GM18868 (cell line): ENCODE results near the gene PTCD3.
A peak's percentile ranks its signal among the peaks of the same experiment; 100 is the strongest.

Experiments
- ATAC-seq: cut with Tn5 transposase; IDR thresholded peaks from one replicate; pipeline ENCODE4 v1.9.1; 2021; ENCODE audit warnings: mild to moderate bottlenecking, moderate library complexity; ENCODE audit not compliant: unreplicated experiment

Gene PTCD3

DNA sequence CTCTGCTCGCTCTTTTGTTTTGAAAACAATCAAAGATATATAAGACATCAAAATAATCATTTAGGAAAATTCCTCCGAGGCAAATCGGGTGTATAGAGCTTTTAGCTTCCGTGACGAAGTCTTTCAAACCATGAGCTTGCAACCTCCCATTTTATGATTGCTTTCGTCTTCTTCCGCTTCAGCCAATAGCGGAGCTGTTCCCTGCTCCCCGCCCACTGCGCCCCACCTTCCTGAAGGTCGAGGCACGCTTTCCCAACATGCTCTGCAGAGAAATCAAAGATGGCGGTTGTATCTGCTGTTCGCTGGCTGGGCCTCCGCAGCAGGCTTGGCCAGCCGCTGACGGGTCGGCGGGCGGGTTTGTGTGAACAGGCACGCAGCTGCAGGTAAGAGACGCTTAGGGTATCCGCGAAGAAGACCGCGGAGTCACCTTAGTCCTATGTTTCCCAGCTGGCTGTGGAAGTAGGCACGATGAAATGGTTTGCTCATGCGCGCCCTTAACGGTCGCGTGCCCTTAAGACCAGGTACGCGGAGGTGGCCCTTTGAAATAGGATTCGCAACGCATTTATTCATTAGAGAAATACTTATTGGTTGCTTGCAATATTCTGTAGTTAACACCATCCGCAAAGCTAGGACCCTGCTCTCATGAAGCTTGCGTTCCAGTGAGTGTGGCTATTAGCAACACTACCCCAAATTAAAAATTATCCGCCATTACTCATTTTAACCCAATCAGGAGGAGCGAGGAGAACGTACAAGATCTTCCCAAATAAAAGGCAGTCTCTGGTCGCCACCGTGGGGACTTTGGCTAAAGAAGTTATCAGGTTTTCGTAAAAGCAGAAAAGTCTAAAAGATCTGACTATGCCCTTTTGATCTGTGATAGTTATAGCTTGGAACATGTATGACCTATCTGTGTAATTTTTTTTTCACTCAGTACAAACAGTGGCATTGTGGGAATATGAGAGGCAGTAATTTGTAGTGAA is at the start of gene PTCD3:
Gene PTCD3 (plus strand): TSS at position 267 of the 977 bp plus-strand sequence. CDS start 13 bp downstream, at position 280.
- peak; percentile 89 for ATAC-seq

DNA sequence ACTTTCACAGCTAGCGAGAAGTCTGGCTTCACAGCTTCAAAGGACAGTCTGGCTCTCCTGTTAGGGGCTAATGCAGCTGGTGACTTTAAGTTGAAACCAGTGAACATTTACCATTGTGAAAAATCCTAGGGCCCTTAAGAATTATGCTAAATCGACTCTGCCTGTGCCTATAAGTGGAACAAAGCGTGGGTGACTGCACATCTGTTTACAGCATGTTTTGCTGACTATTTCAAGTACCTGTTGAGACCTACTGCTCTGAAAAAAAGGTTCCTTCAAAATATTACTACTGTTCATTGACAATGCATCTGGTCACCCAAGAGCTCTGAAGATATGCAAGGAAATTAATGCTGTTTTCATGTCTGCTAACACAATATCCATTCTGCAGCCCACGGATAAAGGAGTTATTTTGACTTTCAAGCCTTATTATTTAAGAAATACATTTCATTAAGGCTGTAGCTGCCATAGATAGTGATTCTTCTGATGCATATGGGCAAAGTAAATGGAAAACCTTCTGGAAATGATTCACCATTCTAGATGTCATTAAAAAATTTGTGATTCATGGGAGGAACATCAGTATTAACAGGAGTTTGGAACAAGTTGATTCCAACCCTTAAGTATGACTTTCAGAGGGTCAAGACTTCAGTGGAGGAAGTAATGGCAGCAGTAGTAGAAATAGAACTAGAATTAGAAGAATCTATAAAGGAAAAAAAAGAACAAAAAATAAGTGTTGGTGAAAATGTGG is 49.3 kb upstream of the PTCD3 start:
- ATAC-seq = no peak

DNA sequence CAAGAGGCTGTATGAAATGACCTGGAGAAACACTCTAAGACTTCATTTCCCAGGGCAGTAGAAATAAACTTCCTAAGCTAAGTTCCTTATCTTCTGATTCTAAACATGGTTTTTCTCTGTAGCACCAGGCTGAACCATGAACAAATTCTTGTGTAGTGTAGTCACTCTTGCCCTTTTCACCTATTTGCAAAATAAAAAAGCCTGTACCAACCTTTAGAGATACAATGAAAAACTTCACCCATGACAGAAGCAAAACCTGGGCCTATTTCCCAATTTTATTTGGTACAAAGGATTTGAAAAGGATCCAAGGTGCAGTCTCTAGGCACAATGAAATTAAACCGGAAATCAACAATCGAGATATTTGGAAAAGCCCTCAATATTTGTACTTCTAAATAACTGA is 44.0 kb upstream of the PTCD3 start:
- ATAC-seq = no peak

DNA sequence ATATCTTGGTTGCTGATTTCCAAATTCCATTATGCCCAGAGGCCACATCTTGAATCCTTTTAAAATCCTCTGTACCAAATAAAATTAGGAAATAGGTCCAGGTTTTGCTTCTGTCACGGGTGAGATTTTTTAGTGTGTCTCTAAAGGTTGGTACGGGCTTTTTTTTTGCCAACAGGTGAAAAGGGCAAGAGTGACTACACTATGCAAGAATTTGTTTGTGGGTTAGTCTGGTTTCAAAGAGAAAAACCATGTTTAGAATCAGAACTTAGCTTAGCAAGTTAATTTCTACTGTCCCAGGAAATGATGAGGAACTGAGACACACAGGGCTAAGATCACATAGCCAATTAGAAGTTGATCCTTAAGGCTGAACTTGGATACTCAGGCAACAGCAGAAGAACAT is 42.0 kb upstream of the PTCD3 start:
- no peak for ATAC-seq

DNA sequence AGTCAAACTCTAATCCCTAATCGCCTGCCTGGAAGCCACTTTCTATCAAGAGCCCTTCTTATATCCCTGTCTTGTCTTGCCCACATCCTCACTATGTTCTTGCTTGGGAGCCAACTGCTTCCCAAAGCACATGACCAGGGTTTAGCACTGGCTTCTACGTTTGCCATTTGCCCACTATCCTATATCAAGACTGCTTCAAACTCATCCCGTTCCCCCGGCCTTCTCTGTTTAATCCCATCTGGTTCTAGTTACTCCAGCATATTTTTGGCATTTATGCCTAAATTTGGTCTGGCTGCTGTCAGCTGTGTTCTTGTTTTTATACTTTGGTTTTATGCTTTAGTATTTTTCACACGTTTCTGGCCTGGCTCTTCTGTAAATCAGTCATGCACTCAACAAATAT is 40.5 kb upstream of the PTCD3 start:
- ATAC-seq = no peak

DNA sequence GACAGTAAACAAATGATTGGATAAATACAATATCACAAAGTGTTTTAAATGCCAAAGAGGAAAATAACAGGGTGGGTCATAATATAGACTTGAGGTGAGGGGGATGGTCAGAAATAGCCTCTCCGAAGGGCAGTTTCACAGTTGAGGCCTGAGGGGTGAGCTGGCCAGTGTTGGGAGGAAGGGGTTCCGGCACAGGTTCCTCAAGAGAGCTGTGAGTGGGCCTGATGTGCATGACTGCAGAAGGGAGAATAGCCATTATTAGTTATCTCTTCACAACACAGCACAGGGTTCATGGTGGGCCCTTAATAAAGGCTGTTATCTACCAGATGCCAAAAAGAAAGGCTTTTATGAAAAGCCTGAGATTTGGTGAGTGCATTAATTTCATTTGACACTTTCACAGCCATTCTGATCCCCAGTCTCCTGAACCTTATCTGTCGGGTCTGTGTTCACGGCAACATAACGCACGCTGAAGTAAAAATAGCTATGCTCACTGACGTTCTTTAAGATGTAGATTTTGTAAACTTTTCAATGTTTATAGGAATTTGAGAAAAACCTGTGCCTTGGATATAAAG is 39.9 kb upstream of the PTCD3 start:
- no peak for ATAC-seq

DNA sequence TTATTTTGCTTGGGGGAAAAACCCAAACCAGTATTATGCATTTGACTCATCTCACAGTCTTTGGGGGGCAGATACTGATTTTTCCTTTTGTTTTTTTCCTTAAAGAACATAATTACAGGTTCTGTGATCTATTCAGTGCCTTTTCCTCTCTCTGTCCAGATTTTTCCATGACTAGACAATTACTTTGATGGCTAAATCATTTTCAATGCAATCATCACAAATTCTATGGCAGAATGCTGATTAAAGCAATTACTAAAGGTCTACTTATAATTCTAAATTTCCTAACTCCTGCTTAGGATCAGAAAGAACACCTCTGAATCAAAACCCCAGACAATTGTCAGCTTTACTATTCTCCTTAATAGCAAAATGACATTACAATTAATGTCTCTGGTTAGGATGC is 39.1 kb upstream of the PTCD3 start:
- no peak for ATAC-seq

DNA sequence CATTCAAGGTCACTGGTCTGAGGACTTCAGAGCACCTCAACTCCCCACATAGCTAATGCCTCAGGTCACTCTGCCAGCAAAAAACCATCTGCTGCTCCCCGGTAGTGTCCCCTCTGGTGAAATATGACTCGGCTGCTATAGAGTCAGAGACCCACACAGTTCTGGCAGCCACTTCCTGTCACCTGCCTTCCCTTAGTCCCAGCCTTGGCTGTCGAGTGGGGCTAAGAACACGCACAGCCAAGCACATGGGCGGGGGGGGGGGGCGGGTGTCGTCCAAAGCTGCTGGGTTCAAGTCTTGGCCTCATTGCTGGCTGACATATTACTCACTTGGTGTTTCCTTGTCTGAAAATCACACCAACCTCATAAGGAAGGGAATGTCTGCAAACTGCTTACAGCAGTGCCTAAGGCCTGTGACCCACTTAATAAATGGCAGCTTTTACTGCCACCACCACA is 37.9 kb upstream of the PTCD3 start:
- ATAC-seq = peak; percentile 53

DNA sequence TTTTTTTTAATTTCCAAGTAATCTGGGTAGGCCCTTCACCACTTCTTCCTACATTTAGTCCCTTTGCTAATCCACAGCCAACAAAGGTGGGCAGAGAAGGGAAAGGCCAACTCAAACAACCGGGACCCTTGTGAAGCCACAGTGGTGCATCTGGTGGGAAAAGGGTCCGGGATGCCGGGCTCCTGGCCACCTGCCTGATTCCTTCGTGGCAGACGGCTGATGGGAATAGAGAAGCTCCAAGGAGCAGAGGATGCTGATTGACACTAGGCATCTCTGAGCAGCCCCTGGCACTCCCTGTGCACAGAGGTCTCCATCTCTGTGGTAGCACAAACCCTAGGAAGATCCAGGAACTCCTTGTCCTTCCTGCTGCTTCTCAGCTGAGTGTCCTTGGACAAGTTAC is 37.4 kb upstream of the PTCD3 start:
- no peak for ATAC-seq

DNA sequence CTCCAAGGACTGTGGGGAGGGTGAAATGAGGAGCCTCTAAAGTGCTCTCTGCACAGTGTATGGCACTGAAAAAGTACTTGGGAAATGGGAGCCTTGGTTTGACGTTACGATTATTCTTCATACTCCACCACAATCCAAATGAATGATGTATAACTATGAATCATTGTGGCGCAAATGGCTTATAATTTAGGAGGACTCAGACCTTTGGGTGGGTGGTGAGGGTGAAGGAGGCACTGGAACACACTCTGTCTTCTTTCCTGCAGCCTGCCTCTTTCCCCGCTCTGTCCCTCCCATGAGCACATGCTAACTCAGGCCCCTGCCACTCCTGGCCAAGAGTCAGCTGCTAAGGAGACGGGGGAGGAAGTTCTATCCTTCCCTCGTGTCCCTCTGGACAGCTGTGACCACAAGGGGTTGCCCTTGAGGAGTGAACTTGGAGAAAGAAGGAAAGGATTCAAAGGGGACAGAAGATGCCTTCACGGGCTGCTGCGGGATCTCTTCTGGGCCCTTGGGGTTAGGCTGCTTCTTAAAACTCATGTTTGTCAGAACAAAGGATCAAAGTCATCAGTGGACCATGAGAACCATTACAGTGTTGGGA is 36.8 kb upstream of the PTCD3 start:
- no peak for ATAC-seq

DNA sequence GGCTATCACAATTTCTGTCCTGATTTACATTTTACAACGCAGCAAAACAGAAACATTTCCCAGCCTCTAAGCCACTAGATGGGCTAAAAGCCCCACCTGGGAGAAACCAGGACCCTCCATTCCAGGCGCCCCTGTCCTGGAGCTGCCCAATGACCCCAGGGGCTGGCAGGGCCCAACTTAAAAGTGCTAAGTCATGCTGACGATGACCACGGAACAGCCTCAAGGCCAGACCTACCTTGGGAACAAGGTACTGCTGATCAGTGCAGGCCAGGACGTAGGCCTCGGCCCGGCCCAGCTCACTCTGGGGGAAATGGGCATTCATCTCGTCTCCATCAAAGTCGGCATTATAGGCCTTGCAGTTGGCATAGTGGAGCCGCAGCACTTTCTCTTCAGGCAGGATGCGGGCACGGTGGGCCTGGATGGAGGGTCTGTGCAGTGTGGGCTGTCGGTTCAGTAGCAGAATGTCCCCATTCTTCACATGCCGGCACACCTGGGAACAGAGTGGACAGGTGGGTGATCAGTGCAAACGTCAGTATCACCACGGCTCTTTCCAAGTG is 36.2 kb upstream of the PTCD3 start:
- no peak for ATAC-seq

DNA sequence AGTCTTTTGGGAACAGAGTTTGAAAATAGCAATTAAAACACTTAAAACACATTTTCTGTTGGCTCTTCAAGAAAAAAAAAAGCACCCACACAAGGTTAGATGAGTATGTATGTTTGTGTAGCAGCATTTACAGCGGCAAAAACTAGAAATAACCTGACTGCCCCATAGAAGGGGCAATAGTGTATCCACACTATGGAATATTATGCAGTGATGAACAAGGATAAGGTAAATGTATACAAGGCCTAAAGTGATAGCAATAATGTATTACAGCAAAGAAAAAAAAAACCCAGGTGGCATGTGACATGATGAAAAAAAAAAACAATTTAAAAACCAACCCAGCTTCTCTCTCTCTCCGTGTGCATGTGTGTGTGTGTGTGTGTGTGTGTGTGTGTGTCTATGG is 35.2 kb upstream of the PTCD3 start:
- ATAC-seq = no peak

DNA sequence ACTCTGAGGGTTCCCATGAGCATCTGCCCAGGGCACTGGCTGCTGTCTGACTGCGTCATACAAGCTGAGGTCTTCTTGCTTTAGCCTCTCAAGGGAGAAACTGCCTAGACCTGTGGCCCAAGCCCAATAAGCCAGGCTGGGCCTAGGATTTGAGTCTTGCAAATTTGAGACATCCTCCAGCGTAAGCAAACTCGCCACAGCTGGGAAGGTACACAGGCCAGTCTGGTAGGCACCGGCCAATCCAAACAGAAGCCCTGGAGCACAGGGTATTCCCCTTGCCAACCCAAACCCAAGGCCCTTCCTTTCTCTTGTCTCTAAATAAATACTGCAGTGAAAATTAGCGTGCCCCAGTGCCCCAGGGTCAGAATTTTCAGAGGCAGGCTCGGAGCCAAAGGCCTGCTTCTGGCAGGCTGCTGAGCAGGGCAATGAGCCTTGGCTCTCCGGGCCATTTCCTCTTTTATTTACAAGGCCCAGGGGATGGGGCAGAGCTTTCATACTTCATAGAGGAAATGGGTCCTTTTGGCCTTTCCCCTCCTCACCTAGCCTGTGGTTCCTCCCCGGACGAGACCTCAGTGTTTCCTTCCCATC is 33.7 kb upstream of the PTCD3 start:
- ATAC-seq = peak; percentile 74

DNA sequence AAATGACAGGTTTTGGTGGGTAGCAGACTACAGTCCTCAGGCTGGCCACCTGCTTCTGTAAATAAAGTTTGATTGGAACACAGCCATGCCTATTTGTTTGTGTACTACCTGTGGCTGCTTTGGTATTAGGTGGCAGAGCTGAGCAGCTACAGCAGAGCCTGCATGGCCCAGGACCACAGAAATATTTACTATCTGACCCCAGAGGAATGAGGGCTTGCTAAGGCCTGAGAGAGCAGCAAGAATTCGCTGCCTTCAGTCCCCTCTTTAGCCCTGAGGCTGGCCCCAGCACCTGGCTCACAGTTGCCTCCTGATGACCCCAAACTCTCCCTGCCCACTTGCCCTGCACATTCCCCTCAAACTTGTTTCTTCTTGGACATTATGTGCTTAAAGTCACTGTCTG is 32.8 kb upstream of the PTCD3 start:
- no peak for ATAC-seq

DNA sequence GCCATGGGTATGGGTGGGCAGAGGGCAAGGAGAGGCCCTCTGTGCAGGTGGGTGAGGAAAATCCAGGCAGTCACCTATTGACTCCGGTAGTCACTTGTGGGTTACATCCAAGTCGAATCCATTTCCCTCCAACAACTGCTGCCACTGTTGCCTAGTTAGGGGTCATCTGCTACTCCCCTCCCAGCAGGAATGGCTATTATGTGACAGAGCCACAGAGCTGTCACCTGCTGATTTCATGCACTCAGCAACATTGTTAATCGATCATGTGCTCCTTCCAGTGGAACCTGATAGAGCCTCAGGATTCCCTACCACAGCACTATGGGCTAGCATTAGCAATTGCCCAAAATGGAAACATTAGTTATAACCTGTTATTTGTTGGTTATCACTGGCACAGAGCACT is 31.8 kb upstream of the PTCD3 start:
- no peak for ATAC-seq

DNA sequence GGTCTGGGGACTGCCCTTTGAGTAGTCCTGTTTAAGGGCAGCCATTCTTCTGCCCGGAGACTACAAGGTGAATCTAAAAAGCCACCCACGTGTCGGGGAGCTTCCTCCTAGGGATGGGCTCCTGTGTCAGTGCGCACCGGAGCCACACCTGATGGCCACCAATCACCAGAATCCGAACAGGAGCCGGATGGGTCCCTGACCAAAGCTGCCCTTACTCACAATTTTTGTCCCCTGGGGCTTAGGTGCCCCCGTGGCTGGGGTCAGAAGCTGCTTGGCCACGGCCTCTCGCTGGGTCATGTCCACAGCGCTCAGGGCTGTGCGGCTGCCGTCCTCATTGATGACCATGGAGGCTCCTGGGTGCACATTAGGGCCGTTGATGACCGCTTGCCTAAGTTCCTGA is 31.2 kb upstream of the PTCD3 start:
- no peak for ATAC-seq

DNA sequence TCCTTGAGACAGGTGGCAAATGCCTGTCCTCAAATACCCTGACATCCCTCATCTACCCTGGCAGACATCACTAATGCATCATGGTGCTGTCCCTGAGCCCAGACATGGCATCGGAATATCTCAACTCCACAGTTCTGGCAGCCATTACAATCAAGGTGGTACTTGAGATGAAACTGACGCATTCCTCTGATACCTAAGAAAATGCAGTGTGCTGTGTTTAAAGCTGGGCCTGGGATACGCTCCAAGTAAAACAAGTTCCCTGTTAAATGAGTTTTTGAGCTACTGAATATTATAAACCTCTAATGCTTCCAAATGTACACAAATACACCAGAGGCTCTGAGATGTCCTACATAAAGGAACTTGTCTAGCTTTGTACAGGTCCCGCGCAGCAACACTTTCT is 30.1 kb upstream of the PTCD3 start:
- no peak for ATAC-seq

DNA sequence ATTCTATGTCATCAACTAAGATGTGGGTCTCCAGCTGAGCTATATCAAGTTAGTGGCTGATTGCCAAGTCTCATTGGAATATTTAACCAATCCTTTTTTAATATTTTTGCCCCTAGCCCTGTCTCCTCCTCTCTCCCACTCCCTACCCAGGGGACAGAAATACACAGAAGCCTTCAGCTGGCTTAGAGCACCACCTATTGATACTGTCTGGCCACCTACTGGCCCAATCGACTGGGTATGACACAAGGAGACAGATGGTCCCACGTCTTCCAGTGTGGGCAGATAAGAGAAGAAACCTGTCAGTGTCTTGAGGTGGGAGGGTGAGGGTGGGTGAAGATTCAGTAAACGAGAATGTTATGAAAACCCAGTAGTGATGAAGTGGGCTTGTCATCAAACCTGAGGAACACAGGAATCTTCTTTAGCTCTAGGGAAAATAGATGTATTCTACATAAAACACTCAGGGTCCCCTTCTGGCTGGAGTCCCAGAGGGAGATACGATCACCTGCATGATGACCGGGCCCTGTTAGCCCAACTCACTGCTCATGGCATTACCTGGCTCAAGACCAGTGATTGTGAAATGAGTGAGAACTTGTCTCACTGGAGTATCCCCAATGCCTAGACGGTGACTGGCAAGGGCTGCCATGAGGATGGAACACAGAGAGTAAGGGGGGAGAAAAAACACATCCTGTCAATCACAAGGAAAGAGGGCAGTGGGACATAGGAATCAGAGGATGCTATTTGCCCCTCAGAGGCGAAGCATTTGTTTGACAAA is 27.1 kb upstream of the PTCD3 start:
- ATAC-seq = no peak

DNA sequence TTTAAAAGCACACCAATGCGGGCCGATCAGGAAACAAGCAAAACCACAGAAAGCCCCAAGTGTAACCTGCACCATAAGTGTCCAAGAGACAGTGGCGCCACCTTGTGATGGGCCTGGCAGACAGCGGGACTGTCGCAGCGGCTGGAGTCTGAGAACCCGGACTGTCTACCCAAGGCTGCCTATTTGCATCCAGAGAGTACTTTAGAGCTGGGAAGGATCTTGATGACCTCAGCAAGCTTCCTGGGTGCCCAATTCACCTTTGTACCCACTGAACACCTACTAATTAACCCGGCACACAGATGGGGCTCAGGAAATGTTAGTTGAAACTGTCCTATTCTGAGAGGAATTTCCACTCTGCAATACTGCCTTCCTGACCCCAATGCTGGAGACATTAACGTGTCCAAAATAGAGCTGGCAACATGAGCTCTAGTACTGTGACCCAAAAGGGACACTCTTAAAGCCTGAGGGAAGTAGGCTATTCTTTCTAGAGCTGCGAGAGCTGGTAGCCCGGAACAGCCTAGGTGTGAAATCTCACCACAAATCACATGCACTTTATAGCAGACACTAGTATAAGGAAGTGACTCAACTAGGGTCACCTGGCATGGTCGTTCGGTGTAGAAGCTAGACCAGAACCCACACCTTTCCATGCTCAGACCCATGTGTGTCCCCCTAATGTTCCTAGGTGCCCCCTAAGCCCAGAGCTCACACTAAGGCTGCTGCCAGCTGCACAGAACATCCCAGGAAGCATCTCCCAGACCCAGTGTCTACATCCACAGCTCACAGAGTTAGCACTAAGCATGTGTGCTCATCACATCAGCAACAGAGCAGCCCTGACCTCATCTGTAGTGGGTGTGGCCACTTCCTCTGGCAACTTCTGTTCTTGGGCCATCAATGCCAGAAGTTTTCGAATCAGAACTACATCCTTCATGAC is 25.8 kb upstream of the PTCD3 start:
- peak; percentile 82 for ATAC-seq
